ENCODE results near the gene TTI1. TPM values are rescaled to one million over a fixed set of nuclear protein-coding genes. Genes with fewer than 3 reads are reported as not detected.
A peak's percentile ranks its signal among the peaks of the same experiment; 100 is the strongest.

Gene TTI1
- total and polyA plus RNA-seq, 2 experiments from 2014 or later, result 17.8 to 56.4 TPM

DNA sequence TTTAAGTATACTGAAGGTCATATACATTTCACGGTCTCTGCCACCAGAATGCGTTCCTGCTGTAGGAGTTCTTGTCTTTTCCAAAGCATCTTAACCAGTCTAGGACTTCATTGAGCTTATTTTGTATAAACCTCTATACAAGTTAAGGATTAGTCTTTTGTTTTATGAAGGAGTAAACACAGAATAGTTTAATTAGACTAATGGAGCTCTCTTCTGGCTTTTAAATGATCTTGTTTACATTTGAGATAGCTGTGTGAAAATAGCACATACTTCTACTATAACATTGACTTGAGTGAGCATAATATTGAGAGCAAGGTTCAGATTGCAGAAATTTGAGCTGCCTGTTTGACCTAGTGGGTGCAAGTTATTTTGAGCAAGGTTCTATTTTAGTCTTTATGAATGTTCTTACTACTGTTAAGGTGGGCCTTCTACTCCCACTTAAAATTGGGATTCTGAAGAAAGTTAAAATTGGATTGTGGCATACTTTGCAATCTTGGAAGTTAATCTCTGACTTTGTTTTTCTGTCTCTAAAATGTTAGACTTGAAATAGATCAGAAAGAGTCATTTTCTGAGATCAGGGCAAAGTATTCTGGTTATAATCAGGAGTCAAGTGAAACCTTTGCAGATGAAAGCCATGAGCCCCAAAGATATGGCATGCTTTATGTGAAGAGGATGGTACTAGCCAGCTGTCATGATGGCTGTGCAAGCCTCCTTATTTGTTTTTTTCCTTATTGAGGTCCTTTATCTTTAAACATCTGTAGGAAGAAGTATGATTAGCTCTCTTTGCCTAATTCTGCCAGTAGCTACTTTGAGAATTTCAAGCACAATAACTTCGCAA lies 42.1 kb upstream of the TTI1 start:
- no peak overlapping the region for H3K27ac Mint-ChIP-seq
- no peaks in the 10 kb centered on the region for H3K4me1 ChIP-seq (ENCODE audit: insufficient read depth)
- H3F3A ChIP-seq (replicated peaks; ENCODE audit: low read depth), result no peaks in the 10 kb centered on the region
- peaks cover 2% of the 10 kb centered on the region for H3K27me3 Mint-ChIP-seq (ENCODE audit: insufficient read depth, low read depth, poor library complexity)
- H3K27me3 ChIP-seq (ENCODE audit: insufficient read depth), result no peaks in the 10 kb centered on the region
- no peak overlapping the region for H3K27ac ChIP-seq (ENCODE audit: low read depth)
- DNase-seq (ENCODE audit: low spot score) (no peak), ATAC-seq (no peak)
- H3K4me1 Mint-ChIP-seq, result peaks cover 12% of the 10 kb centered on the region
- TF ChIP-seq, protein P1, sequence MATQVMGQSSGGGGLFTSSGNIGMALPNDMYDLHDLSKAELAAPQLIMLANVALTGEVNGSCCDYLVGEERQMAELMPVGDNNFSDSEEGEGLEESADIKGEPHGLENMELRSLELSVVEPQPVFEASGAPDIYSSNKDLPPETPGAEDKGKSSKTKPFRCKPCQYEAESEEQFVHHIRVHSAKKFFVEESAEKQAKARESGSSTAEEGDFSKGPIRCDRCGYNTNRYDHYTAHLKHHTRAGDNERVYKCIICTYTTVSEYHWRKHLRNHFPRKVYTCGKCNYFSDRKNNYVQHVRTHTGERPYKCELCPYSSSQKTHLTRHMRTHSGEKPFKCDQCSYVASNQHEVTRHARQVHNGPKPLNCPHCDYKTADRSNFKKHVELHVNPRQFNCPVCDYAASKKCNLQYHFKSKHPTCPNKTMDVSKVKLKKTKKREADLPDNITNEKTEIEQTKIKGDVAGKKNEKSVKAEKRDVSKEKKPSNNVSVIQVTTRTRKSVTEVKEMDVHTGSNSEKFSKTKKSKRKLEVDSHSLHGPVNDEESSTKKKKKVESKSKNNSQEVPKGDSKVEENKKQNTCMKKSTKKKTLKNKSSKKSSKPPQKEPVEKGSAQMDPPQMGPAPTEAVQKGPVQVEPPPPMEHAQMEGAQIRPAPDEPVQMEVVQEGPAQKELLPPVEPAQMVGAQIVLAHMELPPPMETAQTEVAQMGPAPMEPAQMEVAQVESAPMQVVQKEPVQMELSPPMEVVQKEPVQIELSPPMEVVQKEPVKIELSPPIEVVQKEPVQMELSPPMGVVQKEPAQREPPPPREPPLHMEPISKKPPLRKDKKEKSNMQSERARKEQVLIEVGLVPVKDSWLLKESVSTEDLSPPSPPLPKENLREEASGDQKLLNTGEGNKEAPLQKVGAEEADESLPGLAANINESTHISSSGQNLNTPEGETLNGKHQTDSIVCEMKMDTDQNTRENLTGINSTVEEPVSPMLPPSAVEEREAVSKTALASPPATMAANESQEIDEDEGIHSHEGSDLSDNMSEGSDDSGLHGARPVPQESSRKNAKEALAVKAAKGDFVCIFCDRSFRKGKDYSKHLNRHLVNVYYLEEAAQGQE (IDR thresholded peaks at IDR 0.05; ENCODE audit: unreplicated experiment), result no peak
- TF ChIP-seq POLR2AphosphoS5 (IDR thresholded peaks at IDR 0.05; ENCODE audit: low read depth), result no peak
- TF ChIP-seq ZNF331 (CRISPR knock-in tag; IDR thresholded peaks at IDR 0.05; ENCODE audit: low read depth), result no peak
- TF ChIP-seq STAT1 (IDR thresholded peaks at IDR 0.05; ENCODE audit: unreplicated experiment), result no peak
- no peaks in the 10 kb centered on the region for H3K9me3 Mint-ChIP-seq
- peaks cover 3% of the 10 kb centered on the region; the same call in 1 of the 2 replicates for H3K36me3 ChIP-seq (ENCODE audit: insufficient read depth)
- no peak overlapping the region for H3K4me2 ChIP-seq
- H3K4me3 ChIP-seq, result no peak overlapping the region
- peaks cover 38% of the 10 kb centered on the region for H3K79me2 ChIP-seq (replicated peaks; ENCODE audit: insufficient read depth)
- no peak overlapping the region for H2AFZ ChIP-seq
- peaks cover 52% of the 10 kb centered on the region for H3K36me3 Mint-ChIP-seq (ENCODE audit: low read depth)
- peaks cover 27% of the 10 kb centered on the region for H4K20me1 ChIP-seq (replicated peaks; ENCODE audit: insufficient read depth)
- no peak overlapping the region for H3K4me3 Mint-ChIP-seq
- no peaks in the 10 kb centered on the region for H3K9me2 ChIP-seq (ENCODE audit: insufficient read depth)

DNA sequence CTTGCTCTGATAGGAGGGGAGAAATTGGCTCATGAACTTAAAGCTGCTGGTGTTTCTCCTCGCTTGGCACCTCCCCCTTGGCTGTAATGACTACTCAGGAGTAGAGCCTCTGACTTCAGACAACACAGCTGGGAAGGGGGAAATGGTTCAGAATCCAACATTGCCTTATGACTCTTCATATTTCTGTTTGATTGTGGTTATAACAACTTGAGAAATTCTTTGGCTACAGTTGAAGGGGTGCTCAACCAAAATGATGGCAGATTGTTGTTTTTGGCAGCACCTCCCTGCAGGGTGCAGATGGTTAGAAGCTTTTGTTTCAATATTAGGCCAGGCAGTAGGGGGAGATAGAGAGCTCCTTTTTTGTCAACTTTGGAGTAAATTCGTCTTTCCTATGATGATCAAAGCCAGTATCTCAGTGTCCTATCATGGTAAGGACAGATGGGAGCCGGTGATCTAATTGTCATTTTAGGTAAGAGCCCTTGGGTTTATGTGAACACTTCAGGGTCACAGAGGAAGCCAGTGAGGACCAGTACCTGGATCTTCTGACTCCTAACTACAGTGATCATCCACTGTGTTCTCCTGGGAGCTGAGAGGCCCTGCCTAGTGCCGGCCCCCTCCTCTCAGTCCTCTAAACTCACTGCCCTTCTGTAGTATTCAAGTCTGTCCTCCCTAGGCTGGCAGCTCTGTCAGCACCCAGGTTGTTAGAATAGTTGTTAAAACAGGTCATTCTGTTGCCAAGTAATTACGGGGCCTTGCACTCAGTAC lies 40.2 kb upstream of the TTI1 start:
- Histone ChIP-seq H3K4me1 (ENCODE audit: insufficient read depth) (no peaks in the 10 kb centered on the region), H3K27ac (ENCODE audit: low read depth) (no peak overlapping the region; the same call in 1 of the 2 replicates), H3K79me2 (replicated peaks; ENCODE audit: insufficient read depth) (peaks cover 19% of the 10 kb centered on the region), H3K4me2 (no peak overlapping the region), H3K9me2 (ENCODE audit: insufficient read depth) (no peaks in the 10 kb centered on the region), H4K20me1 (replicated peaks; ENCODE audit: insufficient read depth) (peaks cover 15% of the 10 kb centered on the region; the same call in 1 of the 2 replicates), H2AFZ (no peak overlapping the region), H3F3A (replicated peaks; ENCODE audit: low read depth) (no peaks in the 10 kb centered on the region), H3K27me3 (ENCODE audit: insufficient read depth) (no peaks in the 10 kb centered on the region), H3K4me3 (no peak overlapping the region), H3K36me3 (ENCODE audit: insufficient read depth) (peaks cover 6% of the 10 kb centered on the region; the same call in 1 of the 2 replicates)
- peak; percentile 86 for DNase-seq (ENCODE audit: low spot score)
- H3K36me3 Mint-ChIP-seq (ENCODE audit: low read depth), result peaks cover 48% of the 10 kb centered on the region
- peaks cover 12% of the 10 kb centered on the region for H3K4me1 Mint-ChIP-seq
- no peak overlapping the region for H3K27ac Mint-ChIP-seq
- H3K27me3 Mint-ChIP-seq (ENCODE audit: insufficient read depth, low read depth, poor library complexity), result peaks cover 2% of the 10 kb centered on the region
- TF ChIP-seq, protein P2, sequence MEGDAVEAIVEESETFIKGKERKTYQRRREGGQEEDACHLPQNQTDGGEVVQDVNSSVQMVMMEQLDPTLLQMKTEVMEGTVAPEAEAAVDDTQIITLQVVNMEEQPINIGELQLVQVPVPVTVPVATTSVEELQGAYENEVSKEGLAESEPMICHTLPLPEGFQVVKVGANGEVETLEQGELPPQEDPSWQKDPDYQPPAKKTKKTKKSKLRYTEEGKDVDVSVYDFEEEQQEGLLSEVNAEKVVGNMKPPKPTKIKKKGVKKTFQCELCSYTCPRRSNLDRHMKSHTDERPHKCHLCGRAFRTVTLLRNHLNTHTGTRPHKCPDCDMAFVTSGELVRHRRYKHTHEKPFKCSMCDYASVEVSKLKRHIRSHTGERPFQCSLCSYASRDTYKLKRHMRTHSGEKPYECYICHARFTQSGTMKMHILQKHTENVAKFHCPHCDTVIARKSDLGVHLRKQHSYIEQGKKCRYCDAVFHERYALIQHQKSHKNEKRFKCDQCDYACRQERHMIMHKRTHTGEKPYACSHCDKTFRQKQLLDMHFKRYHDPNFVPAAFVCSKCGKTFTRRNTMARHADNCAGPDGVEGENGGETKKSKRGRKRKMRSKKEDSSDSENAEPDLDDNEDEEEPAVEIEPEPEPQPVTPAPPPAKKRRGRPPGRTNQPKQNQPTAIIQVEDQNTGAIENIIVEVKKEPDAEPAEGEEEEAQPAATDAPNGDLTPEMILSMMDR (conservative IDR thresholded peaks at IDR 0.05; ENCODE audit: low read depth in 2 of 2), result peak; percentile 58 to 75
- TF ChIP-seq, protein P1 (IDR thresholded peaks at IDR 0.05; ENCODE audit: unreplicated experiment), result no peak
- no peak for TF ChIP-seq ZNF331 (CRISPR knock-in tag; IDR thresholded peaks at IDR 0.05; ENCODE audit: low read depth)
- ATAC-seq, result peak; percentile 84
- H3K4me3 Mint-ChIP-seq, result no peak overlapping the region
- H3K9me3 Mint-ChIP-seq, result no peaks in the 10 kb centered on the region
